ENCODE measurements around the gene TASL.

GRCh38 chrX:30610026-30610425 lies 32.5 kb upstream of the TASL start:
- TF ChIP-seq CTCF (conservative IDR thresholded peaks at IDR 0.05 in 1 of 2, IDR thresholded peaks at IDR 0.05 in 1 of 2; ENCODE audit: low read depth in 1 of 2, low read length in 2 of 2), result no peak
- TF ChIP-seq EZH2 (IDR thresholded peaks at IDR 0.05; ENCODE audit: low read length, missing control alignments), result no peak
